Suppressor macrophage treated with lipopolysaccharide for 4 hours (primary cell): ENCODE measurements around the gene TMC5.
"Not testable (repeated sequence)": the region's sequence is repeated elsewhere in the genome, so short reads cannot be mapped to it uniquely, and the experiment has no call there.

ENCODE experiments used
- DNase-seq: peaks from one replicate; pipeline ENCODE4 v3.0.0-alpha.2; 2020

Gene TMC5, protein sequence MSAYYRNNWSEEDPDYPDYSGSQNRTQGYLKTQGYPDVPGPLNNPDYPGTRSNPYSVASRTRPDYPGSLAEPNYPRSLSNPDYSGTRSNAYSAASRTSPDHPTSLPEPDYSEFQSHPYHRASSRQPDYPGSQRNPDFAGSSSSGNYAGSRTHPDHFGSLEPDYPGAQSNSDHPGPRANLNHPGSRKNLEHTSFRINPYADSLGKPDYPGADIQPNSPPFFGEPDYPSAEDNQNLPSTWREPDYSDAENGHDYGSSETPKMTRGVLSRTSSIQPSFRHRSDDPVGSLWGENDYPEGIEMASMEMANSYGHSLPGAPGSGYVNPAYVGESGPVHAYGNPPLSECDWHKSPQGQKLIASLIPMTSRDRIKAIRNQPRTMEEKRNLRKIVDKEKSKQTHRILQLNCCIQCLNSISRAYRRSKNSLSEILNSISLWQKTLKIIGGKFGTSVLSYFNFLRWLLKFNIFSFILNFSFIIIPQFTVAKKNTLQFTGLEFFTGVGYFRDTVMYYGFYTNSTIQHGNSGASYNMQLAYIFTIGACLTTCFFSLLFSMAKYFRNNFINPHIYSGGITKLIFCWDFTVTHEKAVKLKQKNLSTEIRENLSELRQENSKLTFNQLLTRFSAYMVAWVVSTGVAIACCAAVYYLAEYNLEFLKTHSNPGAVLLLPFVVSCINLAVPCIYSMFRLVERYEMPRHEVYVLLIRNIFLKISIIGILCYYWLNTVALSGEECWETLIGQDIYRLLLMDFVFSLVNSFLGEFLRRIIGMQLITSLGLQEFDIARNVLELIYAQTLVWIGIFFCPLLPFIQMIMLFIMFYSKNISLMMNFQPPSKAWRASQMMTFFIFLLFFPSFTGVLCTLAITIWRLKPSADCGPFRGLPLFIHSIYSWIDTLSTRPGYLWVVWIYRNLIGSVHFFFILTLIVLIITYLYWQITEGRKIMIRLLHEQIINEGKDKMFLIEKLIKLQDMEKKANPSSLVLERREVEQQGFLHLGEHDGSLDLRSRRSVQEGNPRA

DNA sequence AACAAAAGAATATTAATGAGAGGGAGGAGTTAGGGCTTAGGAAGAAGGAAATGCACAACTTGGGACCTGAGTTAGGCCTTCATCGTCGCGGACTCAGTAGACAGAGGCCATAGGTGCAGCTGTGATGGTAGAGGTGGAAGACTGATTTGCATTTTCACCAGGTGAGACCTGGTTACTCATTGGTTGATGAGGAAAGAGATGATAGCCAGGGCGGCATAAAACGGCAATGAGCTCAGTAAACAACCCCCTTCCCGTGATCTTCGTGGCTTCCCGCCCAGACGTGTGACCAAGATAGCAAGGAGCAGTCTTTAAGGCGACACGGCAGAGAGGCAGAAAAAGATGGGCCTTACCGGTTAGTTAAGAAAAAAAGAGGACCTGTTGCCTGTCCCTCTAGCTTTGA lies at the start of gene TMC5:
TSS of gene TMC5 (plus strand) at position 244 of the 400 bp plus-strand sequence. CDS start 22,156 bp downstream, outside the sequence.
- no peak for DNase-seq

DNA sequence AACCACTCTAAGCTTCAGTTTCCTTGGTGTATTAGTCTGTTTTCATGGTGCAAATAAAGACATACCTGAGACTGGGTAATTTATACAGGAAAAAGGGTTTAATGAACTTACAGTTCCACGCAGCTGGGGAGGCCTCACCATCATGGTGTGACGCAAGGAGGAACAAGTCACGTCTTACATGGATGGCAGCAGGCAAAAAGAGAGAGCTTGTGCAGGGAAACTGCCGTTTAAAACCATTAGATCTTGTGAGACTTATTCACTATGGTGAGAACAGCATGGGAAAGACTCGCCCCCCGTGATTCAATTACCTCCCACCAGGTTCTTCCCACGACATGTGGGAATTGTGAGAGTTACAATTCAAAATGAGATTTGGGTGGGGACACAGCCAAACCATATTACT lies 45.1 kb upstream of the TMC5 start:
- not testable (repeated sequence) for DNase-seq

DNA sequence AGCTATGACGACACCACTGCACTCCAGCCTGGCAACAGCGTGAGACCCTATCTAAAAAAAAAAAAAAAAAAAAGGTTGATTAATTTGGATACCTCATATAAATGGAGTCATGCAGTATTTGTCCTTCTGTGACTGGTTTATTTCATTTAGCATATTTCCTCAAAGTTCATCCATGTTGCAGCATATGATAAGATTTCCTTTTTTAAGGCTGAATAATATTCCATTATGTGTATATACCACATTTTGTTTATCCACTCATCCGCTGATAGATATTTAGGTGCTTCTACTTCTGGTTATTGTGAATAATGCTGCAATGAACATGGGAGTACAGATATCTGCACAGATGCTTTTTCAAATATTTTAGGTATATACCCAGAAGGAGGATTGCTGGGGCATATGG lies 43.3 kb upstream of the TMC5 start:
- DNase-seq = no peak

DNA sequence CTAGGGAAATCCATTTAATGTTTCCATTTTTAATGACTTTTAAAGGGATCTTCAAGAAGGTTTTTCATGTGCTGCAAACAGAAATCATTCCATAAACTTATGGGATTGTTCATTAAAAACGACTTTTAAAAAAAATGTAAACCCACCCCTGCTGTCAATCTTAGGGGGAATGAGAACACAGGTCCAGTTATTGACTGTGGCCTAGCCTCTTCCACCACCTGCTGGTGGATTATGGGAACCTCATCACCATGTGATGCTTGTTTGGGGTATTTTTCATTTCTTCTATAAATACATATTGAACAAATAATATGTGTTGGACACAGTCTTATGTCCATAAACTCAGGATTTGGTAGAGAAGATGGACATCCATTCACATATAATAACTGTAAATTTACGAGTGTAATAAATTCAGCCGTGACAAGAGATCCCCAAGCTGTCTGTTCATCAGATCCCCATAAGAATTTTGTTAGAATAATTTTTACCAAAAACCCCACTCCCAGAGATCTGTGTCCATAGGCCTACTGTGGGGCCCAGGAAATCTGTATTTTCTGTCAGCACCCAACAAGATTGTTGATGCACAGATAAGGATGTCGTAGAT lies 42.0 kb upstream of the TMC5 start:
- peak; percentile 73 for DNase-seq

DNA sequence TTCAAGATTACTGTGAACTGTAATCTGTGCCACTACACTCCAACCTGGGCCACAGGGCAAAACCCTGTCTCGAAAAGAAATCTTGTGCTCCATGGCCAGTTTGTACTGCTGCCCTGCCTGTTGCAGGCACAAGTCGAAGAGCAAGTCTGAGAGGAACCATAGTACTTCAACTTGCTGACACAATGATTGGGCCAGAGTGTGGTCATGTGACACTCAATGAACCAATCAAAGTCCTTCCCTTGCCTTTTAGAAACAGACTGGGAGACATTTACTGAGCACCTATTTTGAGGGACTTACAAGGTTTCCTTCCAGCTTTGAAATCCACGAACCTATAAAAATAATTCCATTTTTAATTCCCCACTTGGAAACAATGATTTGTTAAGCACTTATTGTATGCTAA lies 39.8 kb upstream of the TMC5 start:
- DNase-seq = no peak

DNA sequence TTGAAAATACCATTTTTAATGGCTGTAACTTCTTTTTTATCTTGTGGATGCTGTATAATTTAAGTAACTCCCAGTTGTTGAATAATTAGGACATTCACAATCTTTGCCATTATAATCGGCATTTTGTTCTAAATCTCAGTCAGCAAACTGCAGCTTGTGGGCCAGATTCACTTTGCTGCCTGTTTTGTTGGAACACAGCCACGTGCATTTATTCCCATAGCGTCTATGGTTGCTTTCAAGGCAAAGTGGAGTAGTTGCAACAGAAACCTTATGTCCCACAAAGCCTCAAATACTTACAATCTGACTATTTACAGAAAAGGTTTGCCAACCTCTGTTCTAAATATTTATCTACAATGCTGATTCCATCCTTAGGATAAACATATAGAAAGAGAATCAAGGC lies 39.2 kb upstream of the TMC5 start:
- no peak for DNase-seq

DNA sequence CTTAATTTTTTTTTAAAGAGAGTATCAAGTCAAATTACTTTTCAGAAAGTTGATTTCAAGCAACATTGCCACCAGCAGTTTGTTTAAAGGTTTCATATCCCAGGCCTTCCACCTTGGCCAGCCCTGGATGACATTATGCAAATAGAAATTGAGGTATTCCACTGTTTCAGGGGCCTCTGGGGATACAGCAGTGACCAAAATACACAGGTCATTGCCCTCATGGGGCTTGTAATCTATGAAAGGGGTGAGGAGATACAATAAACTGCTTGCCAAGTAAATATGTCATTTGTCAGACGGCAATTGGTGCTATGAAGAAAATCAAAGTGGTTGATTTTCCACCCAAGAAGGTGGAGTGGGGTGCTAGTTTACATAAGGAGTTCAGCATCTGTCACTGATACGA lies 37.8 kb upstream of the TMC5 start:
- DNase-seq = no peak

DNA sequence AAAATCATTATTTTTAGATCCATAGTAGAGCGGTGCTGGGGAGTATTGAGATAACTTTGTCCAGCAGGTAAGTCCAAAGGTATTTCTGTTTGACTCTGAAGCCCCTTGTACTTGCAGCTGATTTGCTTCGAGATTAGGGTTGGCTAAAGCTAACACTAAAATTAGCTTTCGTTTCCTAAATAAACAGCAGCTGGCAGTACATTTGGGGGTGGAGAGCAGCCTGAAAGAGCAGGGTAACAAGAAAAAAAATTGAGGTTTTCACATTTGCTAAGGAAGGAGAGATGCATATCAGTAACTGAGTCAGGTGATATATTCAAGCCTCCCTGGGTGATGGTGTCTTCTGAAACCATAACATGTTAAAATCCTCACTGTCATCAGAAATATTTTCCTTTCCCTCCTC lies 37.4 kb upstream of the TMC5 start:
- no peak for DNase-seq

DNA sequence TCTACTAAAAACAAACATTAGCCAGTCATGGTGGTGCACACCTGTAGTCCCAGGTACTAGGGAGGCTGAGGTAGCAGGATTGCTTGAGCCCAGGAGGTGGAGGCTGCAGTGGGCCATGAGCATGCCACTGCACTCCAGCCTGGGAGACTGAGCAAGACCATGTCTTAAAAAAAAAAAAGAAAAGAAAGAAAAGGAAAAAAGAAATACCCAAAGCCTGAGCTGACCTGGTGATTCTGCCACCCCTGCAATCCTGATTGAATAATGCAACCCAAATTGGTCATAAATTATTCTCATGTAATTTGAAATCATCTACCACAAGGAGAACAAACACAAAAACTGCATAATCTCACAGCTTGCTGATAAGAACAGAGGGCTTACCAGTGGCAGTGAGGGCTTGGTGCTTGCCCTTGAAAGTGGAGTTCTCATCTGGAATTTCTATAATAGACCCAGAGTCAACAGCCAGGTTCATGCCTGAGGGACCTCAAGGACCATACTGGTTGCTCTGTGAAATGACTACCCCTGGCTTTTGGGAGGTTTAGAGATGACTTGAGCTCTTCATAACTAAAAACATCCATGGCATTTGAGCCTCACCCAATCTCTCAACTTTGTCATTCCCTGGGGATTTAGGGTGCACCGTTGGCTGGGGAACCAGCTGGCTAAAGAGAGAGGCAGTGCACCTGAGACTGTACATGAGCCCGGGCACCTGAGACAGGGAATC lies 35.4 kb upstream of the TMC5 start:
- DNase-seq = no peak

DNA sequence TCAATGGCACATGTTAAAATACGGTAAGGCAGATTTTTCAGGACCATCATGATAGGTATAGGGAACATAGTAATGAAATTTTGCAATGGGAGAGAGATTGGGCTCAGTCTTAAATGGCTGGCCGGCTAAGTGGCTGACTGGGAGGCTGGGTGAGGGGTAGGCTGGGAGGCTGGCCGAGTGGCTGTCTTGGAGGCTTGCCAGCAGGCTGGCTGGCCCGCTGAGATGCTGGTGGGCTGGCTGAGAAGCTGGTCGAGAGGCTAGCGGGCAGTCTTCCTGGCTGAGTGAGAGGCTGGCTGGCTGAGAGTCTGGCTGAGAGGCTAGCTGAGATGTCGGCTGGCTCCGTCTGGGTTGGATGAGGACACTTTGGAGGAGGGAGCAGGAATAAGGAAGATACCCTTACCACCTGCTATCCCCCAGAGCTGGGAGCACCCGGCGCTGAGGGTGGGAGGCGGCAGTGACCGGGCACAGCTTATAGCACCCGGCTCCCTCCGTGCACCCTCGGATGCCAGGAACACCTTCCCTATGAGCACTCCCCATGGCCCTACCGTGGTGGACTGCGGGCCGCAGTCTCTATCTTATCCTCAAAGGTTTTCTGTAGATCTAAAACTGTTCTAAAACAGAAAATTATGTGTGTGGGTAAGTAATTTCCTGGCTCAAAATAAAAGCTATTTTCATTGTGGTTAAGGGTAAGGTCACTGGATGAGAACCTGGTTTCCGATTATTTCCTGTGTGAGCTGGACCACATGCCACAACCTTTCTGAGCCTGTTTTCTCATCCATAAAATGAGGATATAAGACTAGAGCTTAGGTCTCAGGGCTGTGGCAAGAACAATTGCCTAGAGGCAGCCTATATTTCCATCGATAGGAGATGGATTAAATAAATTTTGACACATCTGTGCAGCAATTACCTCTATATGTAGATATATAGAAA lies 34.5 kb upstream of the TMC5 start:
- DNase-seq = no peak

DNA sequence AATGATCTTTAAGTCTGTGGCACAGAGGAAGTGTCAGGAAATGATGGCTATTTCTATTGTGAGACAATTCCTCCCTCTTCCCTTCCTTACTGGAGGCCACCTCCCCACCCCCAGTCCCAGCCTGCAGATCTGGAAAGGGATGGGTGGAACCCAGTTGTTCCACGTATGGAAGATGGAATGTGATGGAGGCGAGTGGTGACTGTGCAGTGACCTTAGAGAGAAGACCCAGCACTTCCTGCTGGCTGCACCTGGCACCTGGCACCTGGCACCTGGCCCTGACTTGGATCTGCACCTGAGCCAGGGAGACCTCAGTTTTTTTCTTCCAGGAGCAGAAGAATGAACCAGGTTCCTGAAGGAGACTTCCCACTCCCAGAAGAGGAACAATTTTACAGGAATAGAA lies 33.0 kb upstream of the TMC5 start:
- DNase-seq = no peak

DNA sequence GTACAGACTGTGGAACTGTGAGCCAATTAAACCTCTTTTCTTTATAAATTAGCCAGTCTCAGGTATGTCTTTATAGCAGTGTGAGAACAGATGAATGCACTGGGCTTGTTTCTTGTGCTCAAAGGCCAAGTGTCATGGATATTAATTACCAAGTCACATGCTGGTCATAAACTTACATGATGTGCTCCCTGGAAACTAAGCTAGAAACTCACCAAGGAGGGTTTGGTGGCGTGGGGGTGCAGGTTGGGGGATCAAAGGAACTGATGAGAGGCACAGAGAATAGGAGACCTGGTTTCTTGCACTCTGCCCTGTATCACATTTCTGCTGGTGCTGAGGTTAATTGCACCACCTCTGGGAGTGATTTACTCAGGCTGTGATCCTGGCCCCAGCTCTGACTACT lies 31.2 kb upstream of the TMC5 start:
- DNase-seq = no peak

DNA sequence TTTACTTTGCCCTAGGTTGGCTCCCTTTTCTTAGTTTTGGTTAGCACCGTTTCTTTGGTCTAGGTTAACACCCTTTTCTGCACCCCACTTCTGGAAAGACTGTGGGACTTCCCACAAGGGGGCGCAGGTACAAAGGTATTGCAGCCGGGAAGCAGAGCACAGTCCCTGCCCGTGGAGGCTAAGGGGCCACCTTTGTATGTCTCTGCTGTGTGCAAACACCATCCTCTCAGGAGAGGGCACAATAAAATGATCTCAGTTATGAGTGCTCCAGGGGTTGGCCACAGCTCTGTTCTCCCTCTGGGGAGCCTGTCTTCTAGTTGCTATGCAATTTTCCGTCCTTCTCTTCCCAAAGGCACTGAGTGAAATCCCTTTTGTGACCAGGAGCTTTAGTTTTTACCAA lies 28.4 kb upstream of the TMC5 start:
- DNase-seq = peak; percentile 16

DNA sequence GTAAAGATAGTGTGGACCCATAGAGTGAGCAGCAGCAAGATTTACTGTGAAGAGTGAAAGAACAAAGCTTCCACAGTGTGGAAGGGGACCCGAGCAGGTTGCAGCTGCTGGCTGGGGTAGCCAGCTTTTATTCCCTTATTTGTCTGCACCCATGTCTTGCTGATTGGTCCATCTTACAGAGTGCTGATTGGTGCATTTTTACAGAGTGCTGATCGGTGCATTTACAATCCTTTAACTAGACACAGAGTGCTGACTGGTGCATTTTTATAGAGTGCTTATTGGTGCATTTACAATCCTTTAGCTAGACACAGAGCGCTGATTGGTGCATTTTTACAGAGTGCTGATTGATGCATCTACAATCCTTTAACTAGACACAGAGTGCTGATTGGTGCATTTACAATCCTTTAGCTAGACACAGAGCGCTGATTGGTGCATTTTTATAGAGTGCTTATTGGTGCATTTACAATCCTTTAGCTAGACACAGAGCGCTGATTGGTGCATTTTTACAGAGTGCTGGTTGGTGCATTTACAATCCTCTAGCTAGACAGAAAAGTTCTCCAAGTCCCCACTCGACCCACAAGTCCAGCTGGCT lies 26.4 kb upstream of the TMC5 start:
- not testable (repeated sequence) for DNase-seq

DNA sequence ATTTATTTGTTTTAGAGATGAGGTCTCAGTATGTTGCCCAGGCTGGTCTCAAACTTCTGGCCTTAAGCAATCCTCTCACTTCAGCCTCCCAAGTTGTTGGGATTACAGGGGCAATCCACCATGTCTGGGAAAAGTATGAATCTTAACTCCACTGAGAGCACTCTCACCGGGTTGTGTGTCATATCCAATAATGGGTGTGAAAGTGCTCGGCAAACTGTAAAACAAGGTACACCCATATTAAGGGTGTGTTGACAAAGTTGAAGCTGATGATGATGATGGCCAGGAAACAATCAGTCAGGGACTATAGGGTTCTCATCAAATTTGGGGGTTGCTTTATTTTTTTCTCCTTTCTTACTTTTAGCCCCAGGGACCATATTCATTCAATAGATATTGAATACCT lies 25.3 kb upstream of the TMC5 start:
- no peak for DNase-seq

DNA sequence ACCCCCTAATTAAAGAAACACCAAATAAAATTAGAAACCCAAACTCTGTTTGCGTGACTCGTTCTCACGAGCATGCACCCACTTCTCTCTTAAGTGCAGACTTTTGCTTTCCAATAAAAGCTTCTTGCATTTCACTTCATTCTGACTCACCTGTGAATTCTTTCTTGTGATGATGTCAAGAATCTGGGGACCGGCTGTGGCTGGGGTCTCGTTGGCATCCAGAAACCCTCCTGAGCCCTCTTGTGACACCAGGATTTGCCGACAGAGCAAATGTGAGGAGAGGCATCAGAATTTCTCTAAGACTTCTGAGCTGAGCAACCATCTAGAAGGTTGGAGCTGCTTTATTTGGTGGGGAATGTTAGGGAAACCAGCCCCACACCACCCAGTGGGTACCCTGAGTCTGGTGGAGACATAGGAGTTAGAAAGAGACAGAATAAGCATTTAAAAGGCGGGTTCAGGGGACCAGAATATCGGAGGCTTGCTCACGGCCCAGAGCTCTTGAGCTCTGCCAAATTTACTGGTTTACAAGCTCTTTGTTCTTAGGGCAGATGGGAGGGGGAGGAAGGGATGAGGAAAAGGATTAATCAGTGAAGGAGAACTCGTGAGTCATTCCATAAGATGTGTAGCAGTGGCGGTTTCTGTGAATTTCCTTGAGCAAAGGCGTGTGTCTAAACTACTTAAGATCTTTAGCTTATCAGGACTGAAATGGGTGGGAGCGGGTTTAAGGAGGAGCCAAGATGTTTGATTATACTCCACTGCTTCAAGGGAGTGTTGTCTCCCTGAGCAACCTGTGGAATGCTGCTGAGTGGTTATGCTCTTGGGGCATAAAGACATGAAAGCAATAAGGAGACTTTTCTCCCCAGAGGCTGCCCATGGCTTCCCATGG lies 24.2 kb upstream of the TMC5 start:
- DNase-seq = no peak

DNA sequence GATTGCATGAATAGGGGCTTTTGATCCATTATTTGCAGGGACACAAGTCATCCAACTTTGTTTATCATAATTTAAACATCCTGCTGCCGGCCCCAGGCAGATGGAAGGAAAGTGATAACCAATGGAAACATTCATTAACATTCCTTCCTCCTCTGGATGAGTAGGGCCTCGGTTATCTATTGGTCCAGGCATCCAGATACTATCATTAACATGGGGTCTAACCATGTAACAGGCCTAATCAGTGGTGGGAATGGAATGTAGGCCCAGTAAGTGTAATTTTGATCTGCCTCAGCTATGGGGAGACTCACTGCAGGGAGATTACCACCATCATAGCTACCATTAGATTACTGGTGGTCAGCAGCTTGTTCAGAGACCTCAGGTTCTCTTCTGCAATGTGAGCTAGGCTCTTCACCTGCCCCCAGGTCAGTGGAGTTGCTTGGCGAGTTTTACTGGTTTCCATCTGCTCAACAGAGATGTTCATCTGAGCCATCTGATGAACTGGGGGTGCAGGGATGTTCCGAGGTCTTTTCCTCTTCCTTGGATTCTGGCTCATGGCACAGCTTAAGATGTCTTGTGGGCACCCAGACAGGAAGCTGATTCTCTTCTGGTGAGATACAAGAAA lies 21.9 kb upstream of the TMC5 start:
- not testable (repeated sequence) for DNase-seq

DNA sequence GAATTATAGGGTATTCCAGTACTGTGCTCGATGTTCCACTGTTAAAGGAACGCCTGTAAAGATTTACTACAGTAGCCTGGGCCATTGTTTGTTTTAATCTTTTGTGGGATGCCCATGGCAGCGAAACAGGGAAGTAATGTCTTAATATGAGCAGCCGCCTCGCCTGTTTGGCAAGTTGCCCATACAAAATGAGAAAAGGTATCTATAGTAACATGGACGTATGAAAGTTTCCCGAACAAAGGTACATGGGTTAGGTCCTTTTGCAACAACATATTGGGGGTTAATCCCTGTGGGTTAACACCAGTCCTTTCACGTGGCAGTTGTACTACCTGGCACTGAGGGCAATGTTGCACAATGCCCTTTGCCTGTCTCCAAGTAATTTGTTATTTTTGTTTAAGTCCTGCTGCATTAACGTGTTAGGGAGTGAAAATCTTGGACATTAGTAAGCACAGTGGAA lies 21.1 kb upstream of the TMC5 start:
- no peak for DNase-seq

DNA sequence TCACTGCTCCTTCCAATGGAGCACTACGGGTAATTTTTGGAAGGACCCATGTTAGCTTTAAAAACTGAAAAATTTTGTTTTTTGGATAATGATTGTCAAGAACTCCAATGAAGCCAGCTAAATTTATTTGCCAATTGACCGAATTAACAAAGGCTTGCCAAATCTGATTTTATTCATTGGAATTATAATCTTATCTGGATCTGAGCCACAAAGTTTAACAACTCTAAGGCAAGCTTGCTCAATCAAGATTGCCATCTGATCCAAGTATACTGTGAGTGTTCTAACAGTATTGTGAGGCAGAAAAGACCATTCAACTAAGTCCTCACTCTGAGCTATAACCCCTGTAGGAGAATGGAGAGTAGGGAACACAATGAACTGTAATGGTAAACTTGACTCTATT lies 20.3 kb upstream of the TMC5 start:
- not testable (repeated sequence) for DNase-seq

DNA sequence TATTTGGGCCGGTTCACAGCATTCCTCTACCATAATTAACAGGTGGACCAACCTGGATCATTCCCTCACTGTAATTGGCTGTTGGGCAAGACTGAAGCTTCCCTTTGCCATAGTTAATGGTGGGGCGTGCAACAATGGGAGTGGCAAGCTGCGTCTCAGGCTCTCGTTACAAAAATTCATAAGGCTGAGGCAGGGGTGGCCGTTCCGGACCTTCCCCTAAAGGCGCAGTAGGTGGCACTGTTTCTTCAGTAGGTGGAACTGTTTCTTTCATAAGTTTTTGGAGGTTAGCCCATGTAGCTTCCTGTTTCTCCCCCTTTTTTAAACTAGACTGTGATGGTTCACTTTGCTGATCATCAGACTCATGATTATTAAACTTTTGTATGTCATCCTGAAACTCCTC lies 17.0 kb upstream of the TMC5 start:
- no peak for DNase-seq
